ENCODE measurements around the gene PLSCR3.

PLSCR3 gene

DNA sequence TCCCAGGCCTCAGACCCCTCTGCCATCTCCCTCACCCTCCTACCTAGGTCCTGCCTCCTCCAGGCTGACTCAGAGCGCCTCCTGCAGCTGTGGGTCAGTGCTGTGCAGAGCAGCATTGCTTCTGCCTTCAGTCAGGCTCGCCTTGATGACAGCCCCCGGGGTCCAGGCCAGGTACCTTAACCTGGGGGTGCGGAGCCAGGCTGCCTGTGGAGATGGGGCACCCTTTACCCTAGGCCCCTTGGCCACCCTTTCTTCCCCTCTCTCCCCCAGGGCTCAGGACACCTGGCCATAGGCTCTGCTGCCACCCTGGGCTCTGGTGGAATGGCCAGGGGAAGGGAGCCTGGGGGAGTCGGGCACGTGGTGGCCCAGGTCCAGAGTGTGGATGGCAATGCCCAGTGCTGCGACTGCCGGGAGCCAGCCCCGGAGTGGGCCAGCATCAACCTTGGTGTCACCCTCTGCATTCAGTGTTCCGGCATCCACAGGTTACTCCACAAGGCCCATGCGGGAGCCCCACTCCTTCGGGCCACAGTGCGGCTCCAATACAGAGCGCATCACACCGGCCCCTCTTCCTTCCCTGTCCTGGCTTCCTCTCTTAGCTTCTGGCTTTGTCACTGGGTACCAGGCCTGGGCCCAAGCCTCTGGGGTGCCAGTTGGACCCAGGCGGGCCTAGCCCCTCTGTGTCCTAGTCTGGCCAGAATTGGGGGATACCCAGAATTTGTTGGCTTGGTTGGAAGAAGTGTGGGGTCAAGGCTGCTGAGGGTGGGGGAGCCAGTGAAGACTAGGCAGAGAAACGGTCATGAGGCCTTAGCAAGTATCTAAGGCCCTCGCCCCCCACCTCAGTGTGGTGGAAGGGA is 47.3 kb downstream of the PLSCR3 start:
- no peak for DNase-seq

GRCh38 chr17:7343250-7343649 is 51.1 kb downstream of the PLSCR3 start:
- DNase-seq, result no peak

DNA sequence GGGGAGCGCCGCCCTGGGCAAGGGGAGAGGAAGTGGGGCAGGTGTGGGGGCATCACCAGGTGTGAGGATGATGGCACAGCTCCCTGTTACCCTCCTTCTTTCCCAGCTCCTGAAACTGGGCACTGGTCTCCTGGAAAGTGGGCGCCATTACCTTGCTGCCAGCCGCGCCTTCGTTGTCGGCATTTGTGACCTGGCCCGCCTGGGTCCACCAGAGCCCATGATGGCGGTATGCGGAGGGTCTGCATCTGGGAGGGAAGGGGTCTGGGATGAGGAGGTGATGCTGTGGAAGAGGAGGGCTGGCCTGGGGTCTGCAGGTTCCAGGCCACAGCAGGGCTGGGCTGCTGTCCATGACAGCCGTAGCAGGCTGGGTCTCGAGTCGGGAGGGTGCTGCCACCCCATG is 52.5 kb downstream of the PLSCR3 start:
- no peak for DNase-seq

GRCh38 chr17:7340179-7340578 is 54.1 kb downstream of the PLSCR3 start:
- DNase-seq, result no peak

All from NCI-H2081 treated with DMSO at 0.1 percent for 48 hours (cell line).